Esophagus squamous epithelium (tissue), 4 donors: Measurements from ENCODE around the gene KRT78.

ENCODE experiments used
- CTCF ChIP-seq, 6 experiments: fragments of 450-650 bp in 4 of 6; fragments of 200-600 bp in 2 of 6; sonication (generic) in 2 of 6; IDR thresholded peaks; one replicate each; pipeline ENCODE4 v1.5.1; 2016 to 2019; ENCODE audit warnings: antibody characterized with exemption in 6 of 6, mild to moderate bottlenecking in 4 of 6, moderate library complexity in 4 of 6
- POLR2A ChIP-seq, 4 donors: fragments of 450-650 bp; IDR thresholded peaks; one replicate each; pipeline ENCODE4 v1.6.1; 2017; ENCODE audit warnings: antibody characterized with exemption in 4 of 4, mild to moderate bottlenecking in 4 of 4, moderate library complexity in 3 of 4

GRCh38 chr12:52867642-52868041 is 18.8 kb upstream of the KRT78 start:
- TF ChIP-seq CTCF (IDR thresholded peaks at IDR 0.05) (no peak), POLR2A (IDR thresholded peaks at IDR 0.05) (peak in 2 of 4 donors; percentile 17 to 22)
